ENCODE data around the gene IGSF1.
A peak's percentile ranks its signal among the peaks of the same experiment; 100 is the strongest.

IGSF1 gene, protein sequence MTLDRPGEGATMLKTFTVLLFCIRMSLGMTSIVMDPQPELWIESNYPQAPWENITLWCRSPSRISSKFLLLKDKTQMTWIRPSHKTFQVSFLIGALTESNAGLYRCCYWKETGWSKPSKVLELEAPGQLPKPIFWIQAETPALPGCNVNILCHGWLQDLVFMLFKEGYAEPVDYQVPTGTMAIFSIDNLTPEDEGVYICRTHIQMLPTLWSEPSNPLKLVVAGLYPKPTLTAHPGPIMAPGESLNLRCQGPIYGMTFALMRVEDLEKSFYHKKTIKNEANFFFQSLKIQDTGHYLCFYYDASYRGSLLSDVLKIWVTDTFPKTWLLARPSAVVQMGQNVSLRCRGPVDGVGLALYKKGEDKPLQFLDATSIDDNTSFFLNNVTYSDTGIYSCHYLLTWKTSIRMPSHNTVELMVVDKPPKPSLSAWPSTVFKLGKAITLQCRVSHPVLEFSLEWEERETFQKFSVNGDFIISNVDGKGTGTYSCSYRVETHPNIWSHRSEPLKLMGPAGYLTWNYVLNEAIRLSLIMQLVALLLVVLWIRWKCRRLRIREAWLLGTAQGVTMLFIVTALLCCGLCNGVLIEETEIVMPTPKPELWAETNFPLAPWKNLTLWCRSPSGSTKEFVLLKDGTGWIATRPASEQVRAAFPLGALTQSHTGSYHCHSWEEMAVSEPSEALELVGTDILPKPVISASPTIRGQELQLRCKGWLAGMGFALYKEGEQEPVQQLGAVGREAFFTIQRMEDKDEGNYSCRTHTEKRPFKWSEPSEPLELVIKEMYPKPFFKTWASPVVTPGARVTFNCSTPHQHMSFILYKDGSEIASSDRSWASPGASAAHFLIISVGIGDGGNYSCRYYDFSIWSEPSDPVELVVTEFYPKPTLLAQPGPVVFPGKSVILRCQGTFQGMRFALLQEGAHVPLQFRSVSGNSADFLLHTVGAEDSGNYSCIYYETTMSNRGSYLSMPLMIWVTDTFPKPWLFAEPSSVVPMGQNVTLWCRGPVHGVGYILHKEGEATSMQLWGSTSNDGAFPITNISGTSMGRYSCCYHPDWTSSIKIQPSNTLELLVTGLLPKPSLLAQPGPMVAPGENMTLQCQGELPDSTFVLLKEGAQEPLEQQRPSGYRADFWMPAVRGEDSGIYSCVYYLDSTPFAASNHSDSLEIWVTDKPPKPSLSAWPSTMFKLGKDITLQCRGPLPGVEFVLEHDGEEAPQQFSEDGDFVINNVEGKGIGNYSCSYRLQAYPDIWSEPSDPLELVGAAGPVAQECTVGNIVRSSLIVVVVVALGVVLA (N-terminal part only)

DNA sequence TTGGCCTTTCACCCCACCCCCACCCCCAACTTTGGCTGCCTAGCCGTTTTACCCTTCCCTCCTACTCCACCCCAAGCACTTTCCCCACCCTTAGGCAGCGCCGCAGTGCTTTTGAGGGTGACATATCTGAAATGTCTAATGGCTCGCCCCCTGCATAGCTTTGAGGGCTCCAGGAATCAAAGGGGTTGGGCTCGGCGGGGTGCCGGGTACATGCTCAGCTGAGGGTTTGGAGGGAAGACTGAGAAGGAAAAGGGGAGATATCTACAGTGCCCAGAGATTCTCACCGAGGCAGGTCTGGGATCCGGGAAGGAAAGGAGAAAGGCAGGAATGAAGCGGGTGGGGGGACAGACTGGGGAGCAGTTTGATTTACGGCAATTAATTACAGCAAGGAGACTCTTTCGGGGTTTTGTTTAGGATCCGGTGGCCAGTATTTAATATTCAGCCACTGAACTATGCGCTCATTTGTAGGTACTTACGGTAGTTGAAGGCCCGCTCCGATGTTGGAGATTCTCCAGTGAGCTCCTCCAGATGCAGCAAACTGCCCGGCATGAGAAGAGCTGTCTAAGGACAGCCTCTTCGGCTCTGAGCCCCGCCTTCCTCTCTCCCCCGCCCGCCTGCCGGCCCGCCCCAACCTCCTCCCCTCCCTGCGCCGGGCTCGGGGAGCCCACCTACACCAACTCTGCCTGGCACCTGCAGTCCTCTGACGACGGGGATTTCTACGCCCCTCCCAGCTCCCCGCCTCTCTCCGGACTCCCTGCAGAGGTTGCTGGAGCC lies at the start of gene IGSF1:
IGSF1 (minus strand) TSS at position 569 of the 774 bp plus-strand sequence. CDS start 2,632 bp downstream, outside the sequence.
- peak; percentile 1 for DNase-seq

- DNase-seq: no peak
Observed at GRCh38 chrX:131332331-131332730, 43.2 kb upstream of the IGSF1 start.

DNA sequence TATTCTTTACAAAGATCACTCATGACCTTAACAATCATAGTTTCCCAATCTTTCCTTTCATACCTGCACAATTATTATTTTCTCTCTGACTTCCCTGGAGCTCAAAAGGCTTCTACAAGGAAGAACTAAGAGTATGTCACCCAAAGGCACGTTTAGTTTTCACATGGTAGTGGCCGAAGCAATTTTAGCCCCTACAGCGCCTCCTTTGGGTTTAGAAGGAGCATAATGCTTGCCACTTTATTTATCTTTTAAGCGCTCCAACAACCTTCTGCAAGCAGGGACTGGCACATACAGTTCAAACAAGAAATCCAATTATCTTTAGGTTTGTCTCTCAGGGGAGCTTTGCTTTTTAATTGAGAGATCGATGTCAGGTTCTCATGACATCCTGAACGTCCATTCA lies 42.0 kb upstream of the IGSF1 start:
- DNase-seq: no peak

DNA sequence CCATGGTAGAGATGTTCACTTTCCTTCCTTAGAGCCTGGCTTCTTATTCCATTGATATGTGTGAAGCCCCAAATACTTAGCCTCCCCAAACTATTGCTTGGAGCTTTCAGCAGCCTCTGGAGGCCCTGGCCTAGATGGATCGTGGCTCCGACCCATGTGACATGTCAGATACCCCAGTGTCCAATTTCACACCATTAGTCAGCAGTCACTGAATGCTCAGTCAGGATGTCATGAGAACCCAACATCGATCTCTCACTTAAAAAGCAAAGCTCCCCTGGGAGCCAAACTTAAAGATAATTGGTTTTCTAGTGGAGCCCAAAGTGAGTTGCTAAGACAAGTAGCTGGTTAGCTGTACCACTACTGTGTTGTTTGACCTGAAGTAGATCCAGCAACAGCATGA lies 41.6 kb upstream of the IGSF1 start:
- no peak for DNase-seq

GRCh38 chrX:131322651-131323050 lies 33.5 kb upstream of the IGSF1 start:
- DNase-seq: no peak

DNA sequence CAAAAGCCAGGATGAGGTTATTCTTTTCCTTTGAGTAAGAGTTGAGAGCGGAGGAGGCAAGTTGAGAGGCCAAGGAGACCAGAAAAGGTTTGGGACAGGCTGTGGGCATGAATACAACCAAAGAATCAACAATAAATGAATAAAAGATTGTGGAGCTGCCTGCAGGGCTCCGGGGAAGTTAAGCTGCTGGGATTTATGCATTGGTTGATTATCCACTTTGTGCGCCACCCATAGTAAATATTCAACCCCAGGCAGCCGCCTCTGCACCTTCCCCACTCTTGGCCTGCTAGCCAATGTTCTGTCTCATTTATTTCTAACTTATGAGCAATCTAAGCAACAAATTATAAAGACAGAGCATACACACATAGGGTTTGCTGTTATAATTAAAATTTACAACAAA lies 28.2 kb upstream of the IGSF1 start:
- DNase-seq: no peak

GRCh38 chrX:131316260-131316659 lies 27.2 kb upstream of the IGSF1 start:
- DNase-seq: no peak

- no peak for DNase-seq
Observed at GRCh38 chrX:131308980-131309379, 19.9 kb upstream of the IGSF1 start.

DNA sequence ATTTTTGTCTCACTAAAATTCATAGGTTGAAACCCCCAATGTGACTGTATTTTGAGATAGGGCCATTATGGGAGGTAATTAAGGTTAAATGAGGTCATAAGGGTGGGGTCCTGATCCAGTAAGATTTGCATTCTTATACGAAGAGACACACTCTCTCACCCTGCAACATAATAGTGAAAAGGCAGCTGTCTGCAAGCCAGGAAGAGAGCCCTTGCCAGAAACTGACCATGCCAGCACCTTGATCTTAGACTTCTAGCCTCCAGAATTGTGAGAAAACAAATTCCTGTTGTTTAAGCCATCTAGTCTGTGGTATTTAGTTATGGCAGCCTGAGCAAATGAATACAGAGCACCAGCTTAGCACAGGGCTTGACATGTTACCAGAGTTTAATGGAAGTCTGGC lies 17.5 kb upstream of the IGSF1 start:
- no peak for DNase-seq

DNA sequence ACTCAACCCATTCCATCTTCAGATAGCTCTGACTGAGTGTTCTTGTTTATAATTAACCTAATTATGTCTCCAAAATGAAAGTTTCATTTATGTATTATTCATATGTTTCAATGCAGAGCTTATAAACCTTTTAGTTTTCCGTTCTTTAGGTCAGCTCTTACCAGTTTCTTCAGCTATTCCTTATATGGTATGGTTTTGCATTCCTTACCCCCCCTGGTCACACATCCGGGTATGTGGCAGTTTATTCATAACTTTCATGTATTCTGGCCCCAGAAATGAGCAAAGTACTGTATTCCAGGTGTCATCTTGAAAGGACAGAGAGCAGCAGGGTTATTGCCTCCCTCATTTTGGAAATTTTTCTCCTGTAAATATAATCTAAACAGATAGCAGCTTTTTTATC lies 16.8 kb upstream of the IGSF1 start:
- DNase-seq: no peak

DNA sequence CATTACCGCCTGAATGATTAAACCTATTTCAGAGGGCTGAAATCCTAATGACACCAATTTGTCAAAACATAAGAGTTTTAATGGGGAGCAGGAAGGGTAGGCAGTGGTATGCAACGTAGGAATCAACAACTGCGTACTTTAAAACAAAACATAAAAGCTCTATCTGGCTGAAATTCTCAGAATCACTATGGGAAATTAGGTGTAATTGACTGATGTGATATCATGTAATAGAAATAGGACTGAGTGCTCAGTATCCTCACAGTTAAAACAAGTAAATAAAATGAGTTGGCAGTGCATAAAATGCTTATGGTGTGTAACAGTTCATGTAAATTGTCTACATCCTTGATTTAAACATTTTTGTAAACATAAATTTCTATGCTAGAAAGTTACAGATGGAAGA lies 13.6 kb upstream of the IGSF1 start:
- no peak for DNase-seq

DNA sequence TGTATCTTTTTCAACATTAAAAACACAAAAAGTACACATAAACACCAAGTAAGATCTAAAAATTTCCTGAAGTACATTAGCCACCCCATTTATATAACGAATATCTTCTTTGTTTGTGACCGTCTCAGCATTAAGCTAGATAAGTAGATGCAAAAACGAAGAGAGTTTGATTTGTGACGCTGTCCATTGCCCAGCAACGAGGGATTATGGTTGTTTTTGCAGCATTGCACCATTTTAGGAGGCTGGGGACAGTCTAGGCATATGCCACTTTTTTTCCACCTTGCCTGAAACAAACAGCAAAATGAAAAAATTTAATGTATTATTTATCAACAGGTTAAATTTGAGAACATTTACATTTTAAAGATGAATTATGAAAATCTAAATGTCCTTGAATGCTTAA lies 12.0 kb upstream of the IGSF1 start:
- no peak for DNase-seq

DNA sequence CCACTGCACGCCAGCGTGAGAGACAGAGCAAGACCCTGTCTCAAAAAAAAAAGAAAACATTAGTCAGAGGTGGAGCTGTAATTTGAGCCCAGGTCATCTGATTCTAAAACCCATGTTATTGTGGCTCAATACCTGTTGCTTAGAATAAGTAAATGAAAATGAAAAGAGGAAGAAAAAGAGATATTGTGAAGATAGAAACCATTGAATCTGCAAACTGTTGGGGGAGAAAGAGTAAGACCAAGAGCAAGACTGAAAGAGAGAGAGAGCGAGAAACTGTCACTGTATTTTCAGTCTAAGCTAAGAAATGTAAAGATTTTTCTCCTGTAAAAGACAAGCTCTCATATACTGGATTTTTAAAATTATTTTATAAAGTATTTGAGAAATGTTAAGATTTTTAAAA lies 9.7 kb upstream of the IGSF1 start:
- DNase-seq: no peak

DNA sequence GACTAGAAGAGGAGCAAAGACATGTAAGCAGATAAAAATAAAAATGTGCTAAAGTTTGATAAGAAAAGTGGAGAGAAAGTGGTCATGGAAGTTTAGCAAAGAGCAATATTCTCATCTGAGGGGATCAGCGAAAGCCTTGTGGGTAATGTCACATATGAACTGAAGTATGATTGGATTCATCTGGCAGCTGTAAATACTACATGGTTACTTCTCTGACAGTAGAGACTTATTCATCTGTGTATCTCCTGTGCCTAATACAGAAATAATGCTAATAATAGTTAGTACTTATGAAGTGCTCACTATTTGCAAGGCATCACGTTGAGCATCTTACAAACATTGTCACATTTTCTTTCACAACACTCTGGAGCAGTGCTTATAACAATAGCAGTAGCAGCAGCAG lies 8.9 kb upstream of the IGSF1 start:
- no peak for DNase-seq

DNA sequence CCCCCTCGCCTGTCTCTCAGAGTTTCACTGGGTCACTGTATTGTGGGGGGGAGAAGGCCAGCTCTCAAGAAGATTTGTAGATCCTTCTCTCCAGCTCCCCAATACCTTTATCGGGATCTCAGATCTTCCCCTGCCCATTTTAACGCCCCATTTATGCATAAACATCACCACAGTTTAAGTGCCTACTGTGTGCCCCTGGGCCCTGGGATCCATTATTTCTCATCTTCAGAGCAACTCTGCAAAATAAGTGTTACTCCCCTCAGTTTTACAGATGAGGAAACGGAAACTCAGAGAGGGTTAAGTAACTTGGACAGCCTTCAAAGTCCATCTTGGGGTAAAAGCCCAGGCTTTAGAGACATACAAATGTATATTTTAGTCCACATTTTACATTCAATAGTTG lies 421 bp upstream of the IGSF1 start:
- DNase-seq: no peak

DNA sequence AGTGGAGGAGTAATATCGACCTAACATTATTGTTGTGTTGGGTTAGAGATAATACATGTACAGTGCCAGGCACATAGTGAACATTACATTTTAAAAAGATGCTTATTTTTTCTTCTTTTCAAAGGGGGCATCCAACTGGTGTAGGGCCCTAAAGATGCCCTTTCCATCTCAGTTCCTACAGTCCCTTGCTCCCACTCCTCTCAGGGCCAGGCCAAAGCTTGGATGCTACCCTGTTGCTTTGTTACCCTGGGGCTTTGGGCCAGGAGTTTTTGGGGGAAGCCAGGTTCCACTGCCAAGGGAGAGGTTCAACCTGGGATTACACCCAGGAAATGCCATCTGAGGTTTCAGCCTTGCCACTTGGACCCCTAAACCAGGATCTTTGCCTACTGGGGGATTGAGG lies 918 bp downstream of the IGSF1 start:
- DNase-seq: no peak

- no peak for DNase-seq
Observed at GRCh38 chrX:131287560-131288179, 1.4 kb downstream of the IGSF1 start.

DNA sequence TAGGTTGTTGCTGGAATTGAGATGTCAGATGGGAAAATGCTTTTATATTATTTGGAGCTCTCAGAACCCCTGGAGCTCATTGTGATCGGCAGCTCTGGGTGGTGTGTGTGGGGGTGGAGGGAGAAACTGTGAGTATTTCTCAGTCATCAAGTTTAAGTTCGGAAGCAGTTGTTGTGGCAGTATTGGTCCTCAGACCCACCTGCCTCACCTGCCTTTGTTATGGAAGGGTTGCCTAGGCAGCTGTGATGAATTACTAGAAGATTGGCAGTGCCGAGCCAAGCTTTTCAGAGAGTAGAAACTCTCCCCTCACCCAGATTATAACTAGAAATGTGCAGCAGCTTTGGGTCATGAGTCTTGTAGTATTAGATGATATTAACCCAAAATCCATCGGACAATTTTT lies 9.5 kb downstream of the IGSF1 start:
- DNase-seq: no peak

- no peak for DNase-seq
Observed at GRCh38 chrX:131279197-131279596, 9.9 kb downstream of the IGSF1 start.

DNA sequence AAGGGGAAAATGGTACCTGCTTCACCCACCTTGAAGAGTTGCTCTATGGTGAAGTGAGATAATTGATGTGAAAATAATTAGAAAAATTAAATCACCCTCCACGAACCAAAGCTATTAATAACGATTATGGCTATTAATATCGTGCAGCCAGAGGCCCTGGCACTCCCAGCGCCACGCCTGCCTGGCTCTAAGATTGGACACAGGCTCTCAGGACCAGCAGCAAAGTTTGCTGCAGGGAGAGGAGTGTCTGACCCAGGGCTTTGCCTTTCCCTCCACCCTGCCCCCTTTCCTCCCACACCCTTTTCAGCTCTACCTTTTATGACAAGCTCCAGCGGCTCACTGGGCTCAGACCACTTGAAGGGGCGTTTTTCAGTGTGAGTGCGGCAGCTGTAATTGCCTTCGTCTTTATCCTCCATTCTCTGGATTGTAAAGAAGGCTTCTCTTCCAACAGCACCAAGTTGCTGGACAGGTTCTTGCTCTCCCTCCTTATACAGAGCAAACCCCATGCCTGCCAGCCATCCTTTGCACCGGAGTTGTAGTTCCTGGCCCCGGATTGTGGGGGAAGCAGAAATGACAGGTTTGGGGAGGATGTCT lies 11.5 kb downstream of the IGSF1 start:
- no peak for DNase-seq

GRCh38 chrX:131273011-131273410 lies 16.1 kb downstream of the IGSF1 start:
- no peak for DNase-seq

GRCh38 chrX:131271826-131272225 lies 17.3 kb downstream of the IGSF1 start:
- DNase-seq: no peak
